ENCODE data around the gene PDE10A. TPM values are rescaled to one million over a fixed set of nuclear protein-coding genes. Genes with fewer than 3 reads are reported as not detected.

The PDE10A gene
- total RNA-seq: 26.6 TPM
- polyA plus RNA-seq: 1.8 TPM

- H3K36me3 ChIP-seq (ENCODE audit: insufficient read depth): no peaks in the 10 kb centered on the region
- no peaks in the 10 kb centered on the region for H3K4me1 ChIP-seq (ENCODE audit: insufficient read depth)
- no peak within 1 kb of the TSS for H3K27ac ChIP-seq (ENCODE audit: low read depth)
- WGBS: under 1% methylated on average over 79 of the region's 80 CpGs
- H3K4me3 ChIP-seq (ENCODE audit: low read depth, low read length): peak within 1 kb of the TSS; percentile 72
- no peak for DNase-seq (ENCODE audit: extremely low spot score)
Measured at GRCh38 chr6:165662749-165663376, at the start of gene PDE10A. PDE10A (minus strand) TSS chr6:165663241; CDS start chr6:165662811, 430 bp downstream.

- 96% methylated on average over 23 of the region's 23 CpGs for WGBS
- no peak overlapping the region for H3K4me3 ChIP-seq (ENCODE audit: low read depth, low read length)
Measured at GRCh38 chr6:165708985-165709576, 46.0 kb upstream of the PDE10A start.

GRCh38 chr6:165707067-165707853 is 44.2 kb upstream of the PDE10A start:
- Histone ChIP-seq H3K4me1 (ENCODE audit: insufficient read depth) (no peaks in the 10 kb centered on the region), H3K4me3 (ENCODE audit: low read depth, low read length) (no peak overlapping the region), H3K27ac (ENCODE audit: low read depth) (no peak overlapping the region), H3K36me3 (ENCODE audit: insufficient read depth) (no peaks in the 10 kb centered on the region)
- WGBS: 90% methylated on average over 14 of the region's 14 CpGs
- no peak for DNase-seq (ENCODE audit: extremely low spot score)

More at GRCh38 chr6:165708985-165709576, 46.0 kb upstream of the PDE10A start:
- Histone ChIP-seq H3K36me3 (ENCODE audit: insufficient read depth) (no peaks in the 10 kb centered on the region), H3K27ac (ENCODE audit: low read depth) (no peak overlapping the region), H3K4me1 (ENCODE audit: insufficient read depth) (no peaks in the 10 kb centered on the region)
- DNase-seq (ENCODE audit: extremely low spot score): no peak

- Histone ChIP-seq H3K36me3 (ENCODE audit: insufficient read depth) (no peaks in the 10 kb centered on the region), H3K4me3 (ENCODE audit: low read depth, low read length) (no peak overlapping the region), H3K27ac (ENCODE audit: low read depth) (no peak overlapping the region), H3K4me1 (ENCODE audit: insufficient read depth) (no peaks in the 10 kb centered on the region)
- no peak for DNase-seq (ENCODE audit: extremely low spot score)
- 52% methylated on average over 5 of the region's 5 CpGs for WGBS
Measured at GRCh38 chr6:165705941-165706340, 42.9 kb upstream of the PDE10A start.

GRCh38 chr6:165704045-165704748 is 41.2 kb upstream of the PDE10A start:
- Histone ChIP-seq H3K4me3 (ENCODE audit: low read depth, low read length) (no peak overlapping the region), H3K36me3 (ENCODE audit: insufficient read depth) (no peaks in the 10 kb centered on the region), H3K4me1 (ENCODE audit: insufficient read depth) (no peaks in the 10 kb centered on the region), H3K27ac (ENCODE audit: low read depth) (no peak overlapping the region)
- no peak for DNase-seq (ENCODE audit: extremely low spot score)
- 17% methylated on average over 9 of the region's 9 CpGs for WGBS

- H3K4me1 ChIP-seq (ENCODE audit: insufficient read depth): no peaks in the 10 kb centered on the region
- no peak overlapping the region for H3K4me3 ChIP-seq (ENCODE audit: low read depth, low read length)
- no peak overlapping the region for H3K27ac ChIP-seq (ENCODE audit: low read depth)
- H3K36me3 ChIP-seq (ENCODE audit: insufficient read depth): no peaks in the 10 kb centered on the region
- no peak for DNase-seq (ENCODE audit: extremely low spot score)
- 83% methylated on average over 10 of the region's 10 CpGs for WGBS
Measured at GRCh38 chr6:165702669-165703068, 39.6 kb upstream of the PDE10A start.

- 92% methylated on average over 11 of the region's 11 CpGs for WGBS
- no peaks in the 10 kb centered on the region for H3K4me1 ChIP-seq (ENCODE audit: insufficient read depth)
- no peak overlapping the region for H3K27ac ChIP-seq (ENCODE audit: low read depth)
- no peak for DNase-seq (ENCODE audit: extremely low spot score)
- no peak overlapping the region for H3K4me3 ChIP-seq (ENCODE audit: low read depth, low read length)
- no peaks in the 10 kb centered on the region for H3K36me3 ChIP-seq (ENCODE audit: insufficient read depth)
Measured at GRCh38 chr6:165701564-165702354, 38.7 kb upstream of the PDE10A start.

GRCh38 chr6:165701005-165701404 is 38.0 kb upstream of the PDE10A start:
- no peak for DNase-seq (ENCODE audit: extremely low spot score)
- Histone ChIP-seq H3K4me1 (ENCODE audit: insufficient read depth) (no peaks in the 10 kb centered on the region), H3K27ac (ENCODE audit: low read depth) (no peak overlapping the region), H3K36me3 (ENCODE audit: insufficient read depth) (no peaks in the 10 kb centered on the region), H3K4me3 (ENCODE audit: low read depth, low read length) (no peak overlapping the region)
- WGBS: 34% methylated on average over 4 of the region's 4 CpGs

GRCh38 chr6:165698868-165699267 is 35.8 kb upstream of the PDE10A start:
- no peak overlapping the region for H3K27ac ChIP-seq (ENCODE audit: low read depth)
- DNase-seq (ENCODE audit: extremely low spot score): no peak
- H3K4me3 ChIP-seq (ENCODE audit: low read depth, low read length): no peak overlapping the region
- no peaks in the 10 kb centered on the region for H3K4me1 ChIP-seq (ENCODE audit: insufficient read depth)
- H3K36me3 ChIP-seq (ENCODE audit: insufficient read depth): no peaks in the 10 kb centered on the region

GRCh38 chr6:165697171-165697570 is 34.1 kb upstream of the PDE10A start:
- Histone ChIP-seq H3K36me3 (ENCODE audit: insufficient read depth) (no peaks in the 10 kb centered on the region), H3K27ac (ENCODE audit: low read depth) (no peak overlapping the region), H3K4me3 (ENCODE audit: low read depth, low read length) (no peak overlapping the region), H3K4me1 (ENCODE audit: insufficient read depth) (no peaks in the 10 kb centered on the region)
- 13% methylated on average over 1 of the region's 1 CpG for WGBS
- no peak for DNase-seq (ENCODE audit: extremely low spot score)

- WGBS: 70% methylated on average over 8 of the region's 8 CpGs
- Histone ChIP-seq H3K4me1 (ENCODE audit: insufficient read depth) (no peaks in the 10 kb centered on the region), H3K36me3 (ENCODE audit: insufficient read depth) (no peaks in the 10 kb centered on the region), H3K27ac (ENCODE audit: low read depth) (no peak overlapping the region), H3K4me3 (ENCODE audit: low read depth, low read length) (no peak overlapping the region)
- no peak for DNase-seq (ENCODE audit: extremely low spot score)
Measured at GRCh38 chr6:165695722-165696515, 32.9 kb upstream of the PDE10A start.

GRCh38 chr6:165694296-165694695 is 31.3 kb upstream of the PDE10A start:
- WGBS: 56% methylated on average over 12 of the region's 12 CpGs

More at GRCh38 chr6:165694296-165694695, 31.3 kb upstream of the PDE10A start:
- no peaks in the 10 kb centered on the region for H3K4me1 ChIP-seq (ENCODE audit: insufficient read depth)
- no peak overlapping the region for H3K4me3 ChIP-seq (ENCODE audit: low read depth, low read length)
- no peak overlapping the region for H3K27ac ChIP-seq (ENCODE audit: low read depth)
- no peaks in the 10 kb centered on the region for H3K36me3 ChIP-seq (ENCODE audit: insufficient read depth)
- DNase-seq (ENCODE audit: extremely low spot score): no peak

All from urinary bladder (tissue), 4 donors.